Stimulated activated CD8-positive, alpha-beta memory T cell treated with anti-CD3 and anti-CD28 coated beads, Interleukin-2, amount 100 ng/mL, for 1 hour (primary cell): ENCODE results near the gene CBY2.

ENCODE experiments used
- DNase-seq, 2 donors: peaks; one replicate each; pipeline ENCODE4 v3.0.0-alpha.2; 2020; ENCODE audit warnings: low read depth in 2 of 2

Gene CBY2

DNA sequence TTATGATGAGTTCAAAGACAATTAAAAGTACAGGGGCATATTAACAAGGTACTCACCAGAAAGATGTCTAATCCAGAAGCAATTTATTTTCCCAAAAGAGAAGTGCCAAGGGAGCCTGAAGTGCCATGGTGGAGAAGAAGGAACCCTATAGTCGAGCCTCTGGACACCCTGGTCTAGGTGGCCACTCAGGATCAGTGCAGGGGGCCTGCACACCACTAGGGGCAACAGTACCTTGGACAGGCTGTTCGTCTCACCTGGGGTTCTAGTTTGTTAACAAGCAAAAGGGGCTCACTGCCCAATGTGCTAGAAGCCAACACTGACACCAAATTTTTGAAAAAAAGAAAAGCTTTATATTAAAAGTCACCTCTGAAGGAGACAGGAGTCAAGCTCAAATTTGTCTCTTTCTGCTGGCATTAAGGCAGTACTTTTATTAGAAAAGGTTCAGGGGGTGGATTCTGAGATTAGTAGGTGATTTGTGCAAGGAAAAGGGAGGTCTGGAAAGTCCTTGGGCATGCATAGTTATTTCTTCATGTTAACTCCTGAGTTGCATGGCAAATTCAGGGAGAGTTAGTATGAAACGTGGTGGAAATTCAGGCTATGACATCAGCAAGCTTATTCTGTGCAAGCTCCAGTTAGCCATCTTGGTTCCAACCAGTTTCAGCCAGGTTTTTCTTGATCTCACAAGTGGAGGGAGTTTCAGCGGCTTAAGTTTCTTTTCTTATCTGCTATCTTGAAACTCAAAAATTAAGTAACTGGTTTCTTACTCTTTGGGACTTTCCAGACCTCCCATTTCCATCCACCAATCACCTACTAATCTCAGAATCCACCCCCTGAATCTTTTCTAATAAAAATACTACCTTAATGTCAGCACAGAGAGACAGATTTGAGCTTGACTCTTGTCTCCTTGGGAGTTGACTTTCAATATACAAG, 884 bp upstream of the CBY2 start:
- no peak for DNase-seq

DNA sequence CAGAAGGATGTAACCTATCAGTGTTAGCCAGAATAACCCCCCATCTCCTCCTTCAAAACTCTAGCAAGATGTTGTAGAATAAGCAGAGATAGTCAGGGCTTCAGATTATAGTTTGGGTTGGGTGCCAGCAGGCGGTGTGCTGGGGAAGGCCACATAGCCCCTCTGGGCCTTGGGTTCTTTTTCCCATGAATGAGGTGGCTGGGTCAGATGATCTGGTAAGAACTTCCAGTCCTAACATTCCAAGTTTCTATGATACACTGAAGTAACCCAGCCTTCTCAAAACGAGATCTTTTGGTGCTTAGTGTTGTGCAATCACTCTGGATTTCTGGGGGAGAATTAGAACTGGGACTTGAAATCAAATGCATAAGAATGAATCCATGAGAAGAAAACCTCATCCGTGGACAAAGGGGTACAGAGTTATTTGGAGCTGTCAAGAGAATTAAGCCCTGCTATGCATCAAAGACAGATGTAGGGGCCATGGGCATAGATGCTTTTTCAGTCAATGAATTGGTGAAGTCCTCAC, 810 bp downstream of the CBY2 start:
- no peak for DNase-seq

DNA sequence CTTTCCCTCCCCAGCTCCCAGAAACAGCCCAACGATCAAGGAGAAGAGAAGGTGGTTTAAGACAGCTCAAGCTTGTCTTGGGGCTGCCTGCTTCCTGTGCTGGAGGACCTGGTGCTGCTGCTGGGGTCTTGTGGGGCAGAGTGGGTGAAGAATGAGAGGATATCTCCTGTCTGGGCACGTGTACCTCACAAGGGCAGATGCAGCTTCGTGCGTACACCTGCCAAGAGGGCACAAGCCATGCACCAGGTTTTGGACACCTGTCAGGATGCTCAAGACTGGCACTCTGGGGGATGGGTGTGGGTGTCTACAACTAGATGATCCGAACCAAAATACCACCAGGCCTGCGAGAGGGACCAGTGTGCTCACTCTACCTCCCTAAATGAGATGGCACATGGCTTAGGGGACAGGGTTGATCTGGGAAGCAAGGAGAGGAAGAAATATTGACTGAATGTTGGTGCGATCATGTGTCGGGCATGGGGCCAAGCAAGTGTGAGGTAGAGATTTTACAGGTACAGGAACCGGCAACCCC, 2.2 kb downstream of the CBY2 start:
- no peak for DNase-seq

DNA sequence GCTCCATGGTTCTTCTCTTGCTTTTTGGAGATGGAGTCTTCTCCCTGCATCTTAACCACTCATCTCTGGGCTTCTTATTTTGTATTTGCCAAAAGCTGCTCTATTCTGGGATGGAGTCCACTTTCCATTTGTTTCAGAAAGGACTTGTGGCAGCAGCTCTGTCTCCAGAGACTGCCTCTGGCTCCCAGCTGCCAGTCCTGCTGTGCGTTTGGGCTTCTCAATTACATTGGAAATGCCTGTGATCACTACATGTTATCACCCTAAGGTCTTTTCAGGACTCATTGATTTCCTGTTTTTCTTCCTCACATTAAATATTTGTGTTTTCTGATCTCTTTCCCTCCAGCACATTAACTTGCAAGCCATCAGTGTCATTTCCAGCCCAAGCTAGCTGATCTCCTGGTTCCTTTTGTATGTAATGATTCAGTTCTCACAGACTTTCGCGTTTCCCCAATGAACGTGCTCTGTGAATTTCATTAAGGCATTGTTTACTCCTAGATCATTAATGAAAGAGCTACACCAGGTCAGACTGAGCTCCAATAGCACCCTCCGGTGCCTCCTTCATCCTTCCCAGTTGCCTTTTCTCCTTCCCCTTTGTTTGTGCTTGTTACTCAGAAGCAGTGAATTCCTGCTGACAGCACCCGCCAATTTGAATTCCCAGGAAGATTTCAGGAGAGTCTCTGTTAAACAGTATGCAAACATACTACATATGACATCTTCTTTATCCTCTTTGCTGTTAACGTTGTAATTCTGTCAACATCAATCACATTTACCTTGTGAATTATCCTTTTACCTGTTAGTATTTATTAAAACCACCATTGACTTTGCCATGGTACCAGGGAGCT, 3.0 kb downstream of the CBY2 start:
- DNase-seq = no peak

DNA sequence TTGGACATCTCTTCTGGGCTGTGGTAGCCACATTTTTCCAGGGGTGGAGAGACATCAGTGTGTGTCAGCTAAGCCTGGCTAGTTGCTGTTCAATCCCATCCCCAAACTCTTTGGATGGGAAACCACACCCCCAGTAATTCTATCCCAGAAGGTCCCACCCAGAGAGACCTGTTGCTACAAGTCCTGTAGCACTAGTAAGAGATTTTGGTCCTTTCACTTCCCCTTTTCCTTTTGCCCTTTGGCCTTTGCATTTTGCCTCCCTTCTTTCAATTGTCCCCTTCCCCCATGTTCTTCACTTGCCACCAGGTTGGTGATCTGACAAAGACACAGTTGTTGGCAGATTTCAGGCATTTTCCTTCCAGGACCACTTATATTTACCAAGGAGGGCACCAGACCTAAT, 3.8 kb downstream of the CBY2 start:
- DNase-seq = no peak

DNA sequence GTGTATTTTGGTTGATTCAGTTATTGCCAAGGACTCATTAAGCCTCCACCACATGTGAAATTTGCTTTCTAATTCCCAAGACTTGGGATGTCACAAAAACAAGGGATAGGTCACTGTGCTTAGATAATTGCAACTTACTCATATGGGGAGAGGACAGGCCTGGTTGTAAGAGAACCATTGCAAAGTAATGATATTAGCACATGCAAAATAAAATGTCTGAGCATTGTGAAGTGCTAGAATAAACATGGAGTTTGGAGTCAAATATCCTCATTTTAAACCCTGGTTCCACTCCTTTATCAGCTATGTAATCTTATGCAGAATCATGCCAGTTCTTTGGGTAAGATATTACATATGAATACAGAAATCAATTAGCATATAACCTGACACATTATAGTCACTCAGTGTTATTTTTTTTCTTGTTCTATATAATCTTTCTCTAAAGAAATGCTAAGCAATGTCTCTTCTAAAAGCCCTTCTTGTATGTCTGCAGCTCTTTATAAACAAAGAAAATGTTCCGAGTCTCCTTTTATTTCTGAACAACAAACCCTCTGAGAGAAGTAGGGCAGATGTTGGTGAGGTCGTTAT, 5.5 kb downstream of the CBY2 start:
- no peak for DNase-seq

DNA sequence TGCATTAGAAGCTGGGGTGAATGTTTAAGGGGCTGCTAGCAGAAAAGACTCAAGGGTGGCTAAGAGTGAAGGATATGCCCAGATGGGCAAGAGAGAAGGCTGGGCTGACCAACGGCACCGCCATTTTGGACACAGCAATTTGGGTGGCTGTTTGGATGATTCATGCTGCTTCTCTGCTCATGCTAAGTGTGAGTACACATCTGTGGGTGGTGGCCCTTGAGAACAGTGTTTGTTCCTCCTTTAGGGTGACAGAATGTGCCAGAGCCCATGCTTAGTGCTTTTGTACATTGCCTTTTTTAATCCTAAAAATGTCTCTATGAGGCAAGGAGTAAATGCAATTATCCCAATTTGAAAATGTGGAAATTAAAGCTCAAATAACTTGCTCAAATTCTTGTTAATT, 9.8 kb downstream of the CBY2 start:
- no peak for DNase-seq

DNA sequence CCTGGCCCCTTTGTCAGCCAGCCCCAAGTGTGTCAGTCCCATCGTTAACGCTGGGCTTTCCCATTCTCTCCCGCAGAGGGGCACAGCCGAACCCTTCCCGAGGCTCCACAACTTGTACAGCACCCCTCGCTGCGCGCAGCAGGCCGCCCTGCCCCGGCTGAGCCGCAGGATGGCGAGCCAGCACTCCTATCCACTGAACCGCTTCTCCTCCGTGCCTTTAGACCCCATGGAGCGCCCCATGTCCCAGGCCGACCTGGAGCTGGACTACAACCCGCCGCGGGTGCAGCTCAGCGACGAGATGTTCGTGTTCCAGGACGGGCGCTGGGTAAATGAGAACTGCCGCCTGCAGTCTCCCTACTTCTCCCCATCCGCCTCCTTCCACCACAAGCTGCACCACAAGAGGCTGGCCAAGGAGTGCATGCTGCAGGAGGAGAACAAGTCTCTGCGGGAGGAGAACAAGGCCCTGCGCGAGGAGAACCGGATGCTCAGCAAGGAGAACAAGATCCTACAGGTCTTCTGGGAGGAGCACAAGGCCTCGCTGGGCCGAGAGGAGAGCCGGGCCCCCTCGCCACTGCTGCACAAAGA, 11.1 kb downstream of the CBY2 start:
- no peak for DNase-seq

DNA sequence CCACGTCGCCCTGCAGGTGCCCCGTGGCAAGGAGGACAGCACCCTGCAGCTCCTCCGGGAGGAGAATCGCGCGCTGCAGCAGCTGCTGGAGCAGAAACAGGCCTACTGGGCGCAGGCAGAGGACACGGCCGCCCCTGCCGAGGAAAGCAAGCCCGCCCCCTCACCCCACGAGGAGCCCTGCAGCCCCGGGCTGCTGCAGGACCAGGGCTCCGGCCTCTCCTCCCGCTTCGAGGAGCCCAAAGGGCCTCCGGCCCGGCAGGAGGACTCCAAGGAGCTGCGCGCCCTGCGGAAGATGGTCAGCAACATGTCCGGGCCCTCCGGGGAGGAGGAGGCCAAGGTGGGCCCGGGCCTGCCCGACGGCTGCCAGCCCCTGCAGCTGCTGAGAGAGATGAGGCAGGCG, 11.6 kb downstream of the CBY2 start:
- DNase-seq = no peak

DNA sequence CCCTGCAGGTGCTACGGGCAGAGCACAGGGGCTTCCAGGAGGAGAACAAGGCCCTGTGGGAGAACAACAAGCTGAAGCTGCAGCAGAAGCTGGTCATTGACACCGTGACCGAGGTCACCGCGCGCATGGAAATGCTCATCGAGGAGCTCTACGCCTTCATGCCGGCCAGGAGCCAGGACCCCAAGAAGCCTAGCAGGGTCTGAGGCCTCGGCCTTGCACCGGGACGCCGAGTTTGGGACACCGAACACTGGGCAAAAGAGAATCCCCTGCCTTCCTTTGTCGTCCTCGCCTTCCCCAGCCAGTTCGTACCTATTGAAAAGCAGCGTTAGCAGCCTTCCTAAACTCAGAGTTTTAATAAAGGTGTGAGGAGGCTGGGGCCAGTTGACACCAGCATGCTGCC, 12.1 kb downstream of the CBY2 start:
- DNase-seq = no peak

DNA sequence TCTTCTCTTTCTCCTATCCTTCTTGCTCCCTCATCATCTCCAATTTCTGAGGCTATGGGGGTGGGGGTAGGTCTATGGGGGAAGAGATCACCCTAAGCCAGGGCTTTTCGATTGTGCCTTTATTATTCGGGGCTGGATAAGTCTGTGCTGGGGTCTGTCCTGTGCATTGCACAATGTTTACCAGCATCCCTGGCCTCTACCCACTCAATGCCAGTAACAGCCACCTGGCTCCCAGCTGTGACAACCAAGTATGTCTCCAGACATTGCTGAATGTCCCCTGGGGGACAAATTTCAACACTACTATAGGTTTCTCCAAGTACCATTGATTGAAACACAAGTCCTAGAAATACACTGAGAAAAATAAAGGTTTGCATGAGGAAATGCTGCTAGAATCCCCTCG, 13.2 kb downstream of the CBY2 start:
- no peak for DNase-seq

DNA sequence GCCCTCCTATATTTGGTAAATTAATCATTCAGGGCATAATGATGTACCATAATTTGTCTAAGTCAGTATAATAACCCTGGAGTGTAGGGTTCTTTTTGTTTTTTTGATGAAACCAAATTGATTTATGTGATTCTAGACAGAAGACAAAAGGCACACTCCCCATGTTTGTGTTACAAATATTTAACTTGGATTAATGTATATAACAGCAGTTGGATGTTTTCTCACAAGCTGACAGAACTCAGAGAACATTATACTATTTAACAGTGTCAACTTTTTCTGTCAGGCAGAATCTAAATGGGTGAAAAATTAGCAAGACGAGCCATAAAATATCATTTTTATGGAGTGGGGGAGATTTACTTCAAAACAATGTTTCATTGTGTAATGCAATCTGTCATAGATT, 15.2 kb downstream of the CBY2 start:
- no peak for DNase-seq

DNA sequence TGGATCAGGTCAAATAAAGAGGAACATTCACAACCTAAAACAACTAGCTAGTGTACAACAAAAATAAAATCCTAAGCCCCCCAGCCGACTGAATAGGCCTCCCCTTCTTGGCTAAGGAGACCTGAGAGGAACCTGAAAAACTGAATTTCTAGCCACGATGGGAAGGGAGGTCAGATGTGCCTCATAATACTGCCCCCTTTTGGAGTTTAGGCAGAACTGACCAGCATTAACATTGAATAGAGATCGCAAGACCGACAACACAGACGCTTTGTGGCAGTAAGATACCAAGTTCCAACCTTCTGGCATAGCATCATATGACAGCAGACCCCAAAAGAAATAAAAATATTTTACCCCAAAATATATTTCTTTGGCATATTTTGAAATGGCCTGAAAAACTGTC, 15.9 kb downstream of the CBY2 start:
- no peak for DNase-seq

DNA sequence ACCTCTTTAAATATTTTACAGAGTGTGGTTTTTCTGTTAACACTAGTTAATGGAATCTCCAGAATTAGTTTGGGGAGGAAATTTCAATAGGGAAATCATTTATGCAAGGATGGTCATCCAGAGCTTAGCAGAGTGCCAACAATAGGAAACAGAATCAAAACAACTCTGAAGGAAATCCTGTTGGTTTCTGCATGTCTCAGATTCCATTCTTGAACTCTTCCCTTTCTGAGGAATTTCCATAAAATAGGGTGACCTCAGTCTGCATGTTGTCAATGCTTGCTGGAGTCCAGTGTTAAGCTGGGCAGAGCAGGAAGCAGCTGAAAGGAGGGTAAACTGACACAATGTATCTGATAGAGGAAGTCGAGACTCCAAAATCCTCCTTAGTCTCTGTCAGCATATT, 16.9 kb downstream of the CBY2 start:
- DNase-seq = no peak

DNA sequence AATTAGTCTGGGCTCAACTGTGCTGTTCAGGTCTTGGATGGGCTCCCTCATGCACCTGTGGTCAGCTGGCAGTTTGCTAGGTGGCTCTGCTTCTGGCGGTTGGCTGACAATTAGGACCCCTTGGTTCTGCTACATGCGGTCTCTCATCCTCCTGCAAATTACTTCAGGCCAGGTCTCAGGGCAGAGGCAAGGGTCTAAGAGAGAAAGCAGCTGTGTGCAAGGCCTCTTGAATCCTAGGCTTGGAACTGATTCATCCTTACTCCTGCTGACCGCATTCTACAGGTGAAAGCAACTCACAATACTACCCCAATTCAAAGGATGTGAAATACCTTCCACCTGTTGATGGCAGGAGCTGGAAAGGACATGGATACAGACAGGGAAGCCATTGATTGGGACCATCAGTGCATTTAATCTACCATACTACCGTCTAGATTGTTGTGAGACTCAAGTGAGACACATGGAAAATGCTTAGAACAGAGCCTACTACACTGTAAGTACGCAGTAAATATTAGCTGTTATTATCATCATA, 19.1 kb downstream of the CBY2 start:
- DNase-seq = no peak

DNA sequence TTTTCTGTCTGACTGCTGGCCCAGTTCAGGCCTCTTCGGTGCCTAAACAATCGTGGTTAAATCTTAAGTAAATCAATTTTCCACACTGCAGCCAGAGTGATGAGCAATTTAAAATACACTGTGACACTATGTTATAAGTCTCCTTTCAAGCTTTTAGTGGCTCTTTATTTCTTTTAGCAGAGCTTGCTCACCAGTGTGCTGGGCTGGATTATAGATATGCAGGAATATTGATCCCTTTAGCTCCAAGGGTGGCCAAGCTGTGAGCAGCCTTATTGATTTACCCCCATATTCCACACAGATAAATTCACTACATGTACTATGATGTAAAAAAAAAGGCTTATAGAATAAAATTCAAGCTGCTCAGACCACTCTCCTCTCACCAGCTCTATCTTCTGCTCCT, 21.7 kb downstream of the CBY2 start:
- DNase-seq = no peak

DNA sequence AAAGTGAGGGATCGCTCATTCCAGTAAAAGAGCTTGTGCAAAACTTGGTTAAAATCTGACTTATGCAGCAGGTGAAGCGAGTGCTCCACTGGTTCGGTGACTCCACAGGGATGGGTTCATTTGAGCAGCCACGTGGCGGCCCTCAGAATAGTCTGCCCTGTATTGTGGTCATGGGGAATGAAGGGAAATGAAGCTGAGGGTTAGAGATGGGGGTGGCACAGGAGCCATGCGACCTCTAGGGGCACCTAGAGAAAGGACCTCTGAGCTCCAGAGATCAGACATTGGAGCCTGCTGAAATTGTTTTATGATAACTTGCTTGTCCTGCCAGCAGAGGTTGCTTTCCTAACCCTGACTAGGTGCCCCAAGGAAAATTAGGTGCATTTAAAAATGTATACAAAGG, 26.6 kb downstream of the CBY2 start:
- DNase-seq = no peak

DNA sequence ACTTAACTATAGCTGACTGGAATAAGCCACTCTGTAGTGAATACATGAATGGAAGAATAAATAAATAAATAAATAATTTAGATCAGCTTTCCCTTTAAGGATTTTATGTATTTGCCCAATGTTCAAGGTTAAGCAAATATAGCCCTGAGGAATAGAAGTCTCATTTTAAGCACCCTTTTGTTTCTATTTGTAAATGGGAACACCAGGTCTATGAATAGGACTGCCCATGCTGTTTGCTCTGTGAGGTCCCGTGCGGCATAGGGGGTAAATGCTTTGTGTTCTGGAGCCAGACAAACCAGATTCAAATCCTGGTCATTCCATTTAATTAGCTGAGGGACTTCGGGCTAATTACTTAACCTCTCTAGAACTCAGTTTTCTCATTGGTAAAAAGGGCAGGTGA, 29.3 kb downstream of the CBY2 start:
- DNase-seq = no peak

DNA sequence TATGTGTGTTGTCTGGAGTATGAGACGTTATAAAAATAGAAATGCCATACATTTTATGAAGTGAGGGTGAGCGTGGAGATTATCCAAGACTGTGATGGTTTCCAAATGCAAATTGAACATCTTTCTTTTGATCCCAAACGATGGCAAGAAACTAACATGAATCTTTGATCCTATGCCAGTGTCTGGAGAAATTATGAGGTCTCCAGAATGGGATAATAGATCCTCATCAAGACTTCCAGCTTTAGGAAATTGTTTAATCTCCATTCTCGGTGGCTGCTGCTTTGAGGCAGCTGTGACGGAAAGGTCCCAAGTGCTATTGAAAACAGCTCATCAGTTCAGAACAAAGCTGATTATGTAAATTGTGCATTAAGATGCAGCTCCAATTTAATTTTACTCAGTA, 30.8 kb downstream of the CBY2 start:
- no peak for DNase-seq

DNA sequence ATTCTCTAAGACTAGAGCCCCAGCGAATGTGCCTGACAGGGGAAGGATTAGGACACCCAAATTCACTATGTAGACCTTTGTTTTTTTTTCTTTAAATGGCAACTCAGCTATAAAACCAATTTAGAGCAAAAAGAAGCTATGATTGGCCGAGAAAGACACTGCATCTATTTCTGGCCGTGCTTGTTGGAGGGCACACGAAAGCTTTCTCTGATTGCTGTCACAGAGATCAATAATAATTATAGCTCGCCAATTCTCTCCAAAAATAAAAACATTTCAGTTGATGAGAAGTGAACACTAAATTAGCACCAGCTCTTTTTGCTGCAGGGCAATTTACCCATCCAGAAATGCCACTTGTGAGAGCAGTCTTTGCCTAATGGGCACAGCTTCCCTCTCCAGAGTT, 31.2 kb downstream of the CBY2 start:
- no peak for DNase-seq

DNA sequence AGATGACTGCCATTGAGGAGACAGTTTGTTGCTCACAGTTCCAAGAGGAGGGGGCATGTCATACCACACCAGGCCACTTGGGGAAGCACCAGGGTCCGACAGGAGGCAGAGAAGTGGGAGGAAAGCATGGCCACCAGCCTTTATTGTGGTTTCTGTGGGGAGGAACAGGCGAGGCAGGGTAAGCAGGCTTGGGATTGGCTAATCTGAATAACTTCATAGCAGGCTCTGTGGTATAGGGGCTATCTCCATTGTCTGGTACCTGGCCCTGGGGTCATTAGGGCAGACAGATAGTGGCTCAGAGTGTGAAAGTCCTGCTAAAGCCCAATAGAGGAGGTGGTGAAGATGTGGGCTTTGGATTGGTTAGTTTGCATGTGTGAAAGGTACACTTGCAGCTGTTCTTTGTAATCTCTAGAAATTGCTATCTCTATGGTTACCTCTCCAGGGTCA, 35.5 kb downstream of the CBY2 start:
- DNase-seq = no peak
